Fibroblast of villous mesenchyme (primary cell): ENCODE data around the gene ADAMTSL2. TPM values are rescaled to one million over a fixed set of nuclear protein-coding genes. Genes with fewer than 3 reads are reported as not detected.

Source experiments
- DNase-seq: peaks from one replicate; pipeline ENCODE4 v3.0.0-alpha.2; 2010; ENCODE audit warnings: low read depth
- H3K4me3 ChIP-seq: 2 replicates; pipeline ENCODE4 v1.5.1; 2011; ENCODE audit warnings: low read depth, mild to moderate bottlenecking, low read length
- CTCF ChIP-seq: IDR thresholded peaks from 2 replicates; pipeline ENCODE4 v1.5.1; 2012; ENCODE audit warnings: low read depth, mild to moderate bottlenecking, low read length; ENCODE audit not compliant: insufficient read depth
- total RNA-seq: library from RNA; depleted of rRNA; stranded (reverse); fragments of >200 nt; gene quantifications from 2 replicates; pipeline ENCODE4 v1.2.3, GENCODE V29; 2012

The ADAMTSL2 gene
- total RNA-seq, 1 donor = under 0.01 TPM

GRCh38 chr9:133570691-133571080 lies 36.2 kb downstream of the ADAMTSL2 start:
- no peak overlapping the region for H3K4me3 ChIP-seq
- no peak for DNase-seq
- TF ChIP-seq CTCF = no peak

DNA sequence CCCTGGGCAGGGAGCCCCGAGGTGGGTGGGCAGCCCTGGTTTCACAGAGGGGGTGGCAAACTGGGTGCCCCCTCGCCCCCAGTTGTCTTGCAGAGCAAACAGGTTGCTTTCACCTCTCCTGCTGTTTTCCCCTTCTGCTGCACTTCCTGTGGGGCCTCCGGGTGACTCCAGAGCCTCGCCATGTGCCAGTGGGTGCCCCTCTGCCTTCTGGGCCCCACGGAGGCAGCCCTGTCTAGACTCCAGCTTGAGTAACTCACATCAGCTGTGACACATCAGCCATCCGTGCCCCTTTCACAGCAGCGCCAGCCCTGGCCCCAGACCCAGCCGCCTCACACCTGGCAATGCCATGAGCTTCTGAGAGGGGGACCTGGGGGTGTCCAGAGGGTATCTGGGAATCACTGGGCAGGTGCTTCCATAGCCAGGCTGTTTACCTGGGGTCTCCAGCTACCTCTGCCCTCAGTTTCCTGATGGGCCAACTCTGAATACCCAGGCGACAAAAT lies 36.9 kb downstream of the ADAMTSL2 start:
- no peak for DNase-seq
- no peak for TF ChIP-seq CTCF
- H3K4me3 ChIP-seq = no peak overlapping the region

DNA sequence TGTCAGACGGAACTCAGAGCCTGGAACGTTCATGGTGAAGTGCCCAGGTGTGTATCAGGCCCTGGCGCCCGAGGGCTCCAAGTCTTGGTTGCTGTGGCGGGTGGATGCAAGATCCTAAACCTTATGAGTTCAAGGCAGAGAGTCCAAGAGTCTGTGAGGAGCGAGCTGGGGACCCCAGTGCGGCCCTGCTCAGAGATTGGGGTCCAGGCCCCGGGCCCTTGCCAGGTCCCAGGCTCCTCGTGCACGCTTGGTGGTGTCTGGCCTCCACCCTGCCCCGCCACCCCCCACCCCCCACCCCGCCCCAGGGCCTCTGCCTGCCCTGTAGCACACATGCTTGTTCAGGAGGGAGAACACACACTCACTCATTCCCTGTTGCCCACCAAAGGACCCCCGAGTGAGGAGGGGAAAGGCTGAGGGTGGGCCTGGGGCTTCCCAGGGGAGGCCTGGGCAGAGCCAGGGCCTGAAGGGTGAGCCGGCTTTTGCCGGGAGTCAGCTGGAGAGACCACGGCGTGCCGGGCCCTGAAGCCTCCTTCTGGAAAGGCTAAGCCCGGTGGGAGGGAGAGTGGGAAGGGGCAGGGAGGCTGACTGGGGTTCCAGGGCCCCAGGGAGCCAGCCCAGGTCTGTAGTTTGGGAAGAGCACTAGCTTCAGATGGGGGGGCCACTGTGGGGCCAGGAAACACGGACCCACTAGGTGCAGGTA lies 37.5 kb downstream of the ADAMTSL2 start:
- TF ChIP-seq CTCF = no peak
- H3K4me3 ChIP-seq = no peak overlapping the region
- no peak for DNase-seq

GRCh38 chr9:133572821-133573361 lies 38.4 kb downstream of the ADAMTSL2 start:
- no peak for TF ChIP-seq CTCF
- DNase-seq = peak; percentile 27

DNA sequence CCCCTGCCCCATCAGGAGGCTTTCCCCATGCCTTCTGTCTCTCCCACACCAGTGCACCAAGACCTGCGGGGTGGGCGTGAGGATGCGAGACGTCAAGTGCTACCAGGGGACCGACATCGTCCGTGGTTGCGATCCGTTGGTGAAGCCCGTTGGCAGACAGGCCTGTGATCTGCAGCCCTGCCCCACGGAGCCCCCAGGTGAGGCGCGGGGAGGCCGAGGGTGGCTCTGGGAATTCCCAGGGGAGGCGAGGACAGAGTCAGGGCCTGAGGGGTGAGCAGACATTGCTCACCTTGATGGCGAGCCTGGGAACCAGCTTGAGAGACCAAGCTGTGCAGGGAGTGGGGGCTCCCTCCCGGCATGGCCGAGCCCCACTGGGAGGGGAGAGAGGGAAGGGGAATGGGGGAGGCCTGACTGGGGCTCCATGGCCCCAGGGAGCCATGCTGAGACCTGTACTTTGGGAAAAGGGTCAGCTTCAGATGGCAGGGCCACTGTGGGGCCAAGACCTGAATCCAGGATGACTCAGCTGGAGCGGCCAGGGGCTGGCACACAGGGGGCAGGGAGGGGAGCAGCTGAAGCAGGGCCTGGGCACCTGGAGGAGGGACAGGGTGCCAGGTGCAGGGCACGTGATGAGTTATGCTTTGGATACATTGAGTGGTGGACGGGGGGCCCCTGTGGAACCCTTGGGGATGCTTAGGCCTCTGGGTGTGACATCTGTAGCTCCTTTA lies 39.4 kb downstream of the ADAMTSL2 start:
- no peak for TF ChIP-seq CTCF
- no peak overlapping the region for H3K4me3 ChIP-seq
- no peak for DNase-seq

More at GRCh38 chr9:133572821-133573361, 38.4 kb downstream of the ADAMTSL2 start:
- H3K4me3 ChIP-seq = no peak overlapping the region

DNA sequence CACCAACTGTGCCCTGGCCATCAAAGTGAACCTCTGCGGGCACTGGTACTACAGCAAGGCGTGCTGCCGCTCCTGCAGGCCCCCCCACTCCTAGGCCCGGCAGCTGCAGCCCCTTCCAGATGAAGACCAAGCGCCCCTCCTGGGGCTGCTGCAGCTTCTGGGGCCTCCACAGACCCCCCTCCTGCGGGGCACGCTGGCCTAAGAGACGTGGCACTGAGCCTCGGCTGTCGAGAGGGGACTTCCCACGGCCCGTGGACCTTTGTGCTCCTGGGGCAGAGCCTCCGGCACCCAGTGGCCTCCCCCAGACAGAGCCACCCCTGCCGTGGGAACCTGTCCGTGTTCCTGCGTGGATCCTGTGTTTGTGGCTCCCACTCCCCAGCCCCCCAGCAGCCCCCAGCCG lies 40.3 kb downstream of the ADAMTSL2 start:
- DNase-seq = no peak
- no peak overlapping the region for H3K4me3 ChIP-seq
- no peak for TF ChIP-seq CTCF
